ENCODE results near the gene PPP1R3E. TPM values are rescaled to one million over a fixed set of nuclear protein-coding genes. Genes with fewer than 3 reads are reported as not detected.

PPP1R3E gene
- total RNA-seq, 1 donor from 2014 or later: 21.3 TPM

GRCh38 chr14:23299986-23300686 lies 2.5 kb downstream of the PPP1R3E start:
- peaks cover 21% of the 10 kb centered on the region for H3K4me1 Mint-ChIP-seq (ENCODE audit: low read depth)
- H3K27ac Mint-ChIP-seq: peak overlapping the region; percentile 94
- no peaks in the 10 kb centered on the region for H3K9me3 Mint-ChIP-seq
- peaks cover 2% of the 10 kb centered on the region for H3K27me3 Mint-ChIP-seq (ENCODE audit: low read depth)
- intact Hi-C loops (cut with micrococcal nuclease): loop anchor here (2.0 to 10.0 kb wide), 2 partner anchors 205 to 295 kb away; partner anchors contain the start of genes ACIN1 and C14orf119
- H3K4me3 Mint-ChIP-seq (ENCODE audit: low read depth): peak overlapping the region; percentile 89
- DNase-seq (ENCODE audit: low spot score): no peak
- H3K36me3 Mint-ChIP-seq (ENCODE audit: low read depth): peaks cover 22% of the 10 kb centered on the region

- Mint-ChIP-seq H3K9me3 (no peaks in the 10 kb centered on the region), H3K27ac (peak overlapping the region; percentile 31), H3K27me3 (ENCODE audit: low read depth) (peaks cover 2% of the 10 kb centered on the region), H3K36me3 (ENCODE audit: low read depth) (peaks cover 22% of the 10 kb centered on the region), H3K4me3 (ENCODE audit: low read depth) (peak overlapping the region; percentile 42), H3K4me1 (ENCODE audit: low read depth) (peaks cover 26% of the 10 kb centered on the region)
- intact Hi-C loops (cut with micrococcal nuclease): no loop called here
- DNase-seq (ENCODE audit: low spot score): no peak
These were observed 3.3 kb downstream of the PPP1R3E start for GRCh38 chr14:23299211-23299957.

- peaks cover 22% of the 10 kb centered on the region for H3K36me3 Mint-ChIP-seq (ENCODE audit: low read depth)
- no peak overlapping the region for H3K27ac Mint-ChIP-seq
- no peak overlapping the region for H3K4me3 Mint-ChIP-seq (ENCODE audit: low read depth)
- peaks cover 21% of the 10 kb centered on the region for H3K4me1 Mint-ChIP-seq (ENCODE audit: low read depth)
- no peak for DNase-seq (ENCODE audit: low spot score)
- intact Hi-C loops (cut with micrococcal nuclease): no loop called here
- no peaks in the 10 kb centered on the region for H3K9me3 Mint-ChIP-seq
- H3K27me3 Mint-ChIP-seq (ENCODE audit: low read depth): no peaks in the 10 kb centered on the region
These were observed 4.9 kb downstream of the PPP1R3E start for GRCh38 chr14:23297611-23298277.

GRCh38 chr14:23297096-23297495 lies 5.6 kb downstream of the PPP1R3E start:
- peaks cover 18% of the 10 kb centered on the region for H3K4me1 Mint-ChIP-seq (ENCODE audit: low read depth)
- no peaks in the 10 kb centered on the region for H3K27me3 Mint-ChIP-seq (ENCODE audit: low read depth)
- intact Hi-C loops (cut with micrococcal nuclease): no loop called here
- peaks cover 22% of the 10 kb centered on the region for H3K36me3 Mint-ChIP-seq (ENCODE audit: low read depth)
- no peak overlapping the region for H3K27ac Mint-ChIP-seq
- no peaks in the 10 kb centered on the region for H3K9me3 Mint-ChIP-seq
- no peak for DNase-seq (ENCODE audit: low spot score)
- no peak overlapping the region for H3K4me3 Mint-ChIP-seq (ENCODE audit: low read depth)

GRCh38 chr14:23296012-23296777 lies 6.5 kb downstream of the PPP1R3E start:
- no peak overlapping the region for H3K27ac Mint-ChIP-seq
- H3K4me1 Mint-ChIP-seq (ENCODE audit: low read depth): peaks cover 18% of the 10 kb centered on the region
- H3K36me3 Mint-ChIP-seq (ENCODE audit: low read depth): peaks cover 22% of the 10 kb centered on the region
- H3K9me3 Mint-ChIP-seq: no peaks in the 10 kb centered on the region
- intact Hi-C loops (cut with micrococcal nuclease): no loop called here
- DNase-seq (ENCODE audit: low spot score): no peak
- H3K27me3 Mint-ChIP-seq (ENCODE audit: low read depth): no peaks in the 10 kb centered on the region
- no peak overlapping the region for H3K4me3 Mint-ChIP-seq (ENCODE audit: low read depth)

GRCh38 chr14:23294734-23295561 lies 7.7 kb downstream of the PPP1R3E start:
- Mint-ChIP-seq H3K4me3 (ENCODE audit: low read depth) (no peak overlapping the region), H3K36me3 (ENCODE audit: low read depth) (peaks cover 19% of the 10 kb centered on the region), H3K27ac (peak overlapping the region; percentile 40), H3K4me1 (ENCODE audit: low read depth) (peaks cover 11% of the 10 kb centered on the region), H3K27me3 (ENCODE audit: low read depth) (no peaks in the 10 kb centered on the region), H3K9me3 (no peaks in the 10 kb centered on the region)
- peak; percentile 59 for DNase-seq (ENCODE audit: low spot score)
- intact Hi-C loops (cut with micrococcal nuclease): loop anchor here (1.0 kb wide), 2 partner anchors 9 to 30 kb away; partner anchors contain the start of gene HOMEZ

- Mint-ChIP-seq H3K27ac (peak overlapping the region; percentile 91), H3K4me3 (ENCODE audit: low read depth) (peak overlapping the region; percentile 95), H3K27me3 (ENCODE audit: low read depth) (no peaks in the 10 kb centered on the region), H3K9me3 (no peaks in the 10 kb centered on the region), H3K4me1 (ENCODE audit: low read depth) (peaks cover 22% of the 10 kb centered on the region), H3K36me3 (ENCODE audit: low read depth) (peaks cover 15% of the 10 kb centered on the region)
- DNase-seq (ENCODE audit: low spot score): no peak
- intact Hi-C loops (cut with micrococcal nuclease): loop anchor here (1.0 kb wide), 3 partner anchors 8 to 34 kb away; partner anchors contain the start of gene PABPN1
These were observed 15.7 kb downstream of the PPP1R3E start for GRCh38 chr14:23286902-23287479.

- peaks cover 15% of the 10 kb centered on the region for H3K36me3 Mint-ChIP-seq (ENCODE audit: low read depth)
- DNase-seq (ENCODE audit: low spot score): peak; percentile 97
- peak within 1 kb of the TSS; percentile 93 for H3K27ac Mint-ChIP-seq
- H3K4me3 Mint-ChIP-seq (ENCODE audit: low read depth): peak within 1 kb of the TSS; percentile 95
- H3K4me1 Mint-ChIP-seq (ENCODE audit: low read depth): peaks cover 23% of the 10 kb centered on the region
- no peaks in the 10 kb centered on the region for H3K27me3 Mint-ChIP-seq (ENCODE audit: low read depth)
- intact Hi-C loops (cut with micrococcal nuclease): loop anchor here (1.0 kb wide), 3 partner anchors 9 to 35 kb away; partner anchors contain the start of gene PABPN1
- no peaks in the 10 kb centered on the region for H3K9me3 Mint-ChIP-seq
These were observed 16.4 kb downstream of the PPP1R3E start, which contains the start of gene HOMEZ for GRCh38 chr14:23286020-23286901. Gene HOMEZ, minus strand, starts transcription at chr14:23286132. Its CDS starts 180 bp downstream, at chr14:23285952.

GRCh38 chr14:23285530-23286019 lies 17.1 kb downstream of the PPP1R3E start:
- Mint-ChIP-seq H3K9me3 (no peaks in the 10 kb centered on the region), H3K4me1 (ENCODE audit: low read depth) (peaks cover 23% of the 10 kb centered on the region), H3K4me3 (ENCODE audit: low read depth) (peak overlapping the region; percentile 95), H3K27ac (peak overlapping the region; percentile 93), H3K27me3 (ENCODE audit: low read depth) (no peaks in the 10 kb centered on the region), H3K36me3 (ENCODE audit: low read depth) (peaks cover 15% of the 10 kb centered on the region)
- intact Hi-C loops (cut with micrococcal nuclease): loop anchor here (1.0 kb wide), 3 partner anchors 10 to 36 kb away; partner anchors contain the start of gene PABPN1
- DNase-seq (ENCODE audit: low spot score): no peak

- H3K4me3 Mint-ChIP-seq (ENCODE audit: low read depth): peak overlapping the region; percentile 95
- intact Hi-C loops (cut with micrococcal nuclease): no loop called here
- H3K9me3 Mint-ChIP-seq: no peaks in the 10 kb centered on the region
- H3K27ac Mint-ChIP-seq: peak overlapping the region; percentile 93
- no peaks in the 10 kb centered on the region for H3K27me3 Mint-ChIP-seq (ENCODE audit: low read depth)
- DNase-seq (ENCODE audit: low spot score): no peak
- H3K36me3 Mint-ChIP-seq (ENCODE audit: low read depth): peaks cover 15% of the 10 kb centered on the region
- peaks cover 23% of the 10 kb centered on the region for H3K4me1 Mint-ChIP-seq (ENCODE audit: low read depth)
These were observed 17.8 kb downstream of the PPP1R3E start for GRCh38 chr14:23284654-23285529.
